Brain microvascular endothelial cell (primary cell): ENCODE results near the gene LIN28B.
"Not testable (repeated sequence)": the region's sequence is repeated elsewhere in the genome, so short reads cannot be mapped to it uniquely, and the experiment has no call there.

Experiments
- DNase-seq: peaks from one replicate; pipeline ENCODE4 v3.0.0-alpha.2; 2020
- H3K27ac ChIP-seq: fragments of 250-450 bp; sonication (Bioruptor Pico); 2 replicates; pipeline ENCODE4 v1.5.1; 2020; ENCODE audit warnings: mild to moderate bottlenecking, moderate library complexity
- H3K27me3 ChIP-seq: fragments of 250-450 bp; sonication (Bioruptor Pico); replicated peaks from 2 replicates; pipeline ENCODE4 v1.5.1; 2020; ENCODE audit warnings: mild to moderate bottlenecking
- H3K36me3 ChIP-seq: fragments of 250-450 bp; sonication (Bioruptor Pico); replicated peaks from 2 replicates; pipeline ENCODE4 v1.5.1; 2020; ENCODE audit warnings: mild to moderate bottlenecking
- H3K4me3 ChIP-seq: 2 replicates; pipeline ENCODE4 v1.5.1; 2011; ENCODE audit warnings: low read depth, mild to moderate bottlenecking, control low read depth, low read length, moderate library complexity
- CTCF ChIP-seq: IDR thresholded peaks from 2 replicates; pipeline ENCODE4 v1.5.1; 2011; ENCODE audit warnings: low read depth, mild to moderate bottlenecking, moderate library complexity, low read length, control low read depth, inconsistent platforms; ENCODE audit errors: missing control alignments
- in situ Hi-C: cut with HindIII; loops from 2 replicates; pipeline ENCODE4 v1.10.0; 2017; ENCODE audit warnings: low sequenced_read_pairs, low pct_ligation_motif_present

The LIN28B gene

DNA sequence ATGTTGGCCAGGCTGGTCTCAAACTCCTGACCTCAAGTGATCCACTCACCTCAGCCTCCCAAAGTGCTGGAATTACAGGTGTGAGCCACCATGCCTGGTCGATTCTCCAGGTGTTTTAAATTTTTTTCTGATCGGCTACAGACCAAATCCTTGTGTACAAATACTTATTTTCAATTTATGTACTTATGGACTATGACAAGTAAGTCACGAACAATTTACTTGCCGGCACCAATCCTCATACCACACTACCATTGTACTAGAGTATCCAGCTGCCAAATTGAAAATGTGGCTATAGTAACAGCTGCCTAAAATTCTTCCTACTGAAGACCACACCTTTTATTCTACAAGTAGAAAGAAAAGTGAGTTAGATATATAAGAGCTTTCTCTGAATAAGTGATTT, 26.9 kb downstream of the LIN28B start:
- Histone ChIP-seq H3K27ac (no peak overlapping the region), H3K4me3 (no peak overlapping the region), H3K27me3 (no peaks in the 10 kb centered on the region), H3K36me3 (no peaks in the 10 kb centered on the region)
- no peak for DNase-seq
- no peak for TF ChIP-seq CTCF
- in situ Hi-C loops: no loop called here

- in situ Hi-C loops: no loop called here
- TF ChIP-seq CTCF: no peak
- no peak for DNase-seq
- Histone ChIP-seq H3K36me3 (no peaks in the 10 kb centered on the region), H3K4me3 (no peak overlapping the region), H3K27me3 (no peaks in the 10 kb centered on the region), H3K27ac (no peak overlapping the region)
Observed at GRCh38 chr6:104984831-104985230, 27.9 kb downstream of the LIN28B start.

GRCh38 chr6:104985875-104986274, 29.0 kb downstream of the LIN28B start:
- H3K4me3 ChIP-seq, in situ Hi-C loops, H3K27me3 ChIP-seq, H3K36me3 ChIP-seq, DNase-seq, H3K27ac ChIP-seq: not testable (repeated sequence)

- in situ Hi-C loops: no loop called here
- H3K4me3 ChIP-seq: no peak overlapping the region
- no peaks in the 10 kb centered on the region for H3K27me3 ChIP-seq
- H3K27ac ChIP-seq: no peak overlapping the region
- no peaks in the 10 kb centered on the region for H3K36me3 ChIP-seq
- TF ChIP-seq CTCF: no peak
- DNase-seq: no peak
Observed at GRCh38 chr6:104986625-104987024, 29.7 kb downstream of the LIN28B start.

DNA sequence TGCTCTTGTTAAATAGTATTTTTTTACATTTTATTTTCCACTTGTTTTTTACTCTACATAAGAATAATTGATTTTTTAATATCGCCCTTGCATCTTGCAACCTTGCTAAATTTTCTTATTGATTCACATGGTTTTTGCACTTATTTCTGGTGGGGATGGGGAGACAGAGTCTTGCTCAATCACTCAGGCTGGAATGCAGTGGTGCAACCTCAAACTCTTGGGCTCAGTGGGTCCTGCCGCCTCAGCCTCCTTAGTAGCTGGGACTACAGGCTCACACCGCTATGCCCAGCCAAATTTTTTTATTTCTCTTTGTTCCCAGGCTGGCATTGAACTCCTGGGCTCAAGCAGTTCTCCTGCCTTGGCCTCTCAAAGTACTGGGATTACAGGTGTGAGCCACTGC, 30.3 kb downstream of the LIN28B start:
- no peak for TF ChIP-seq CTCF
- DNase-seq: no peak
- Histone ChIP-seq H3K36me3 (no peaks in the 10 kb centered on the region), H3K4me3 (no peak overlapping the region), H3K27ac (no peak overlapping the region), H3K27me3 (no peaks in the 10 kb centered on the region)
- in situ Hi-C loops: no loop called here

- no peaks in the 10 kb centered on the region for H3K27me3 ChIP-seq
- H3K4me3 ChIP-seq: no peak overlapping the region
- no peak for DNase-seq
- no peak overlapping the region for H3K27ac ChIP-seq
- H3K36me3 ChIP-seq: no peaks in the 10 kb centered on the region
- in situ Hi-C loops: no loop called here
- no peak for TF ChIP-seq CTCF
Observed at GRCh38 chr6:104990085-104990484, 33.2 kb downstream of the LIN28B start.

DNA sequence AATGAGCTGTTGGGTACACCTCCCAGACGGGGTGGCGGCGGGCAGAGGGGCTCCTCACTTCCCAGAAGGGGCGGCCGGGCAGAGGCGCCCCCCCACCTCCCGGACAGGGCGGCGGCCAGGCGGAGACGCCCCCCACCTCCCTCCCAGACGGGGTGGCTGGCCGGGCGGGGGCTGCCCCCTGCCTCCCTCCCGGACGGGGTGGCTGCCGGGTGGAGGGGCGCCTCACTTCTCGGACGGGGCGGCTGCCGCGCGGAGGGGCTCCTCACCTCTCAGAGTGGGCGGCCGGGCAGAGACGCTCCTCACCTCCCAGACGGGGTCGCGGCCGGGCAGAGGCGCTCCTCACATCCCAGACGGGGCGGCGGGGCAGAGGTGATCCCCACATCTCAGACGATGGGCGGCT, 34.2 kb downstream of the LIN28B start:
- DNase-seq, H3K36me3 ChIP-seq, in situ Hi-C loops, H3K4me3 ChIP-seq, H3K27ac ChIP-seq, H3K27me3 ChIP-seq: not testable (repeated sequence)

GRCh38 chr6:104993576-104993975, 36.7 kb downstream of the LIN28B start:
- DNase-seq, in situ Hi-C loops, H3K27ac ChIP-seq, H3K4me3 ChIP-seq, H3K27me3 ChIP-seq, H3K36me3 ChIP-seq: not testable (repeated sequence)
